GM12891 (cell line): ENCODE measurements around the gene SLC9A8.

ENCODE experiments used
- DNase-seq: peaks from one replicate; pipeline ENCODE4 v3.0.0; 2011; ENCODE audit warnings: low spot score; ENCODE audit not compliant: insufficient read length
- FAIRE-seq: peaks from 2 replicates; lab custom pipeline; 2011; peaks lifted over from hg19 to GRCh38; lab: Jason Lieb, UNC
- PAX5 ChIP-seq: IDR thresholded peaks from 2 replicates; pipeline ENCODE4 v1.6.1; 2011; ENCODE audit warnings: low read length, moderate library complexity, mild to moderate bottlenecking; ENCODE audit not compliant: insufficient read depth, severe bottlenecking
- POLR2A ChIP-seq: IDR thresholded peaks from 2 replicates; pipeline ENCODE4 v1.6.1; 2011; ENCODE audit warnings: low read depth, low read length, control low read depth
- POLR2AphosphoS5 ChIP-seq: IDR thresholded peaks from 2 replicates; pipeline ENCODE4 v1.6.1; 2011; ENCODE audit warnings: low read depth, low read length, control low read depth
- POU2F2 ChIP-seq: IDR thresholded peaks from 2 replicates; pipeline ENCODE4 v1.6.1; 2011; ENCODE audit warnings: low read depth, mild to moderate bottlenecking, control low read depth, low read length, moderate library complexity
- SPI1 ChIP-seq: IDR thresholded peaks from 2 replicates; pipeline ENCODE4 v1.6.1; 2011; ENCODE audit warnings: low read depth, low read length, control low read depth
- TAF1 ChIP-seq: IDR thresholded peaks from 2 replicates; pipeline ENCODE4 v1.6.1; 2011; ENCODE audit warnings: low read depth, low read length, control low read depth

Gene SLC9A8

GRCh38 chr20:49846206-49846807, 33.7 kb downstream of the SLC9A8 start:
- DNase-seq (peak; percentile 35), FAIRE-seq (no peak)
- no peak for TF ChIP-seq POLR2AphosphoS5
- no peak for TF ChIP-seq SPI1
- TF ChIP-seq POU2F2: no peak

- TF ChIP-seq PAX5: no peak
- no peak for TF ChIP-seq SPI1
- no peak for TF ChIP-seq TAF1
- no peak for TF ChIP-seq POU2F2
- TF ChIP-seq POLR2AphosphoS5: no peak
- TF ChIP-seq POLR2A: no peak
- no peak for DNase-seq
- no peak for FAIRE-seq
Observed at GRCh38 chr20:49850463-49851230, 38.0 kb downstream of the SLC9A8 start.

- no peak for DNase-seq
- no peak for TF ChIP-seq POLR2A
- no peak for TF ChIP-seq TAF1
- no peak for TF ChIP-seq POLR2AphosphoS5
- no peak for TF ChIP-seq SPI1
- no peak for TF ChIP-seq PAX5
- TF ChIP-seq POU2F2: no peak
- no peak for FAIRE-seq
Observed at GRCh38 chr20:49851231-49851705, 38.6 kb downstream of the SLC9A8 start.

GRCh38 chr20:49851991-49852390, 39.4 kb downstream of the SLC9A8 start:
- TF ChIP-seq SPI1 (no peak), POU2F2 (no peak), POLR2AphosphoS5 (no peak), TAF1 (no peak), POLR2A (no peak), PAX5 (no peak)
- DNase-seq (no peak), FAIRE-seq (no peak)

- DNase-seq: no peak
- TF ChIP-seq POLR2AphosphoS5 (no peak), POLR2A (no peak), TAF1 (no peak), SPI1 (no peak), POU2F2 (no peak), PAX5 (no peak)
- no peak for FAIRE-seq
Observed at GRCh38 chr20:49852522-49853080, 40.0 kb downstream of the SLC9A8 start.

- DNase-seq: no peak
Observed at GRCh38 chr20:49853640-49854039, 41.0 kb downstream of the SLC9A8 start.

GRCh38 chr20:49854190-49854875, 41.7 kb downstream of the SLC9A8 start:
- no peak for TF ChIP-seq TAF1
- no peak for TF ChIP-seq POLR2A
- no peak for TF ChIP-seq SPI1
- no peak for TF ChIP-seq POLR2AphosphoS5
- TF ChIP-seq PAX5: no peak
- TF ChIP-seq POU2F2: no peak
- no peak for FAIRE-seq
- no peak for DNase-seq

More at GRCh38 chr20:49853640-49854039, 41.0 kb downstream of the SLC9A8 start:
- TF ChIP-seq POU2F2 (no peak), PAX5 (no peak), POLR2AphosphoS5 (no peak), TAF1 (no peak), POLR2A (no peak), SPI1 (no peak)
- no peak for FAIRE-seq

- TF ChIP-seq TAF1 (no peak), POLR2AphosphoS5 (no peak)
- no peak for FAIRE-seq
- no peak for DNase-seq
Observed at GRCh38 chr20:49856904-49857303, 44.3 kb downstream of the SLC9A8 start.

GRCh38 chr20:49858076-49858585, 45.5 kb downstream of the SLC9A8 start:
- no peak for FAIRE-seq
- no peak for TF ChIP-seq TAF1
- no peak for TF ChIP-seq PAX5
- TF ChIP-seq POLR2A: no peak
- no peak for TF ChIP-seq POU2F2
- TF ChIP-seq POLR2AphosphoS5: no peak
- TF ChIP-seq SPI1: no peak
- no peak for DNase-seq
